H1 (cell line): Measurements from ENCODE around the gene FHOD1.
A peak's percentile ranks its signal among the peaks of the same experiment; 100 is the strongest.

Experiments used
- CREB1 ChIP-seq: IDR thresholded peaks from 2 replicates; pipeline ENCODE4 v1.6.1; 2012; ENCODE audit warnings: inconsistent platforms
- NRF1 ChIP-seq: IDR thresholded peaks from 2 replicates; pipeline ENCODE4 v1.6.1; 2011; ENCODE audit warnings: mild to moderate bottlenecking, low read depth, low read length, improper control_type of control experiment
- POLR2A ChIP-seq, 2 experiments: IDR thresholded peaks; 1 replicate in 1 of 2; 2 replicates in 1 of 2; pipeline ENCODE4 v1.6.1; 2011; ENCODE audit warnings: low read depth in 2 of 2, low read length in 2 of 2, mild to moderate bottlenecking in 2 of 2; ENCODE audit errors: control extremely low read depth in 1 of 2
- POLR2AphosphoS5 ChIP-seq: IDR thresholded peaks from 2 replicates; pipeline ENCODE4 v1.6.1; 2011; ENCODE audit warnings: low read depth, low read length

- TF ChIP-seq CREB1 (peak; percentile 60; the same call in 1 of the 2 replicates), NRF1 (no peak), POLR2AphosphoS5 (no peak), POLR2A (IDR thresholded peaks at IDR 0.05; ENCODE audit: control extremely low read depth in 1 of 2, low read depth in 2 of 2, low read length in 2 of 2) (no peak)
Measured at GRCh38 chr16:67184995-67185650, 62.2 kb downstream of the FHOD1 start.
